Fibroblast of lung (primary cell): ENCODE results near the gene KREMEN1. TPM values are rescaled to one million over a fixed set of nuclear protein-coding genes. Genes with fewer than 3 reads are reported as not detected.

Experiments
- DNase-seq, 2 donors: peaks; one replicate each; pipeline versions ENCODE4 v3.0.0 to v3.0.0-alpha.2; 2010; ENCODE audit warnings: low read depth in 2 of 2
- H2AFZ ChIP-seq: 2 replicates; pipeline ENCODE4 v1.5.1; 2012; ENCODE audit warnings: low read length, control low read depth, inconsistent platforms
- H3K27ac ChIP-seq: 2 replicates; pipeline ENCODE4 v1.5.1; 2011; ENCODE audit warnings: low read length, control low read depth; ENCODE audit not compliant: insufficient read depth
- H3K27me3 ChIP-seq: 2 replicates; pipeline ENCODE4 v1.5.1; 2011; ENCODE audit warnings: mild to moderate bottlenecking, low read length; ENCODE audit not compliant: control insufficient read depth, insufficient read depth
- H3K36me3 ChIP-seq: 2 replicates; pipeline ENCODE4 v1.5.1; 2011; ENCODE audit warnings: low read length; ENCODE audit not compliant: control insufficient read depth, insufficient read depth
- H3K4me1 ChIP-seq: 2 replicates; pipeline ENCODE4 v1.5.1; 2011; ENCODE audit warnings: low read length; ENCODE audit not compliant: control insufficient read depth, insufficient read depth; ENCODE audit errors: extremely low read depth
- H3K4me2 ChIP-seq: 2 replicates; pipeline ENCODE4 v1.5.1; 2011; ENCODE audit warnings: low read length, control low read depth; ENCODE audit not compliant: insufficient read depth; ENCODE audit errors: extremely low read depth
- H3K4me3 ChIP-seq, 4 experiments: fragments of 200-600 bp in 1 of 4; sonication (generic) in 1 of 4; replicated peaks in 1 of 4; 2 replicates each; pipeline ENCODE4 v1.5.1; 2011 to 2016; ENCODE audit warnings: low read length in 4 of 4, low read depth in 3 of 4, mild to moderate bottlenecking in 3 of 4, control low read depth in 2 of 4, inconsistent platforms in 1 of 4, mixed read lengths in 1 of 4; ENCODE audit not compliant: insufficient read depth in 1 of 4; ENCODE audit errors: control extremely low read depth in 1 of 4
- H3K79me2 ChIP-seq: 2 replicates; pipeline ENCODE4 v1.5.1; 2012; ENCODE audit warnings: mild to moderate bottlenecking, low read length, inconsistent platforms; ENCODE audit not compliant: control insufficient read depth, insufficient read depth
- H3K9ac ChIP-seq: 2 replicates; pipeline ENCODE4 v1.5.1; 2011; ENCODE audit warnings: mild to moderate bottlenecking, low read length, control low read depth; ENCODE audit not compliant: insufficient read depth
- H3K9me3 ChIP-seq: 2 replicates; pipeline ENCODE4 v1.5.1; 2012; ENCODE audit warnings: low read depth, low read length; ENCODE audit not compliant: control insufficient read depth, insufficient read depth
- H4K20me1 ChIP-seq: 2 replicates; pipeline ENCODE4 v1.5.1; 2011; ENCODE audit warnings: low read length; ENCODE audit not compliant: control insufficient read depth, insufficient read depth; ENCODE audit errors: extremely low read depth
- EZH2 ChIP-seq: IDR thresholded peaks from 2 replicates; pipeline ENCODE4 v1.5.1; 2012; ENCODE audit warnings: low read length, control low read depth, mild to moderate bottlenecking; ENCODE audit errors: missing control alignments
- polyA plus RNA-seq, 2 donors: library from polyadenylated mRNA; depleted of rRNA in 1 of 2; stranded (reverse) in 1 of 2; unstranded in 1 of 2; fragments of >200 nt; gene quantifications; 2 replicates each; pipeline ENCODE4 v1.2.1, GENCODE V29; 2011 to 2012; ENCODE audit warnings: missing spikeins in 1 of 2
- total RNA-seq: library from RNA; depleted of rRNA; stranded (reverse); fragments of >200 nt; gene quantifications from 2 replicates; pipeline ENCODE4 v1.2.1, GENCODE V29; 2014
- TF ChIP-seq, protein P1 (sequence below), 2 donors: IDR thresholded peaks in 1 of 2; conservative IDR thresholded peaks in 1 of 2; 1 replicate in 1 of 2; 2 replicates in 1 of 2; pipeline ENCODE4 v1.5.1; 2011 to 2012; ENCODE audit warnings: low read length in 2 of 2, control low read depth in 1 of 2, inconsistent platforms in 1 of 2, low read depth in 1 of 2, mild to moderate bottlenecking in 1 of 2

KREMEN1 gene
- total and polyA plus RNA-seq, 2 donors (not counting 1 experiment from before 2014, with no cell fraction given), result 7.0 to 12.9 TPM

DNA sequence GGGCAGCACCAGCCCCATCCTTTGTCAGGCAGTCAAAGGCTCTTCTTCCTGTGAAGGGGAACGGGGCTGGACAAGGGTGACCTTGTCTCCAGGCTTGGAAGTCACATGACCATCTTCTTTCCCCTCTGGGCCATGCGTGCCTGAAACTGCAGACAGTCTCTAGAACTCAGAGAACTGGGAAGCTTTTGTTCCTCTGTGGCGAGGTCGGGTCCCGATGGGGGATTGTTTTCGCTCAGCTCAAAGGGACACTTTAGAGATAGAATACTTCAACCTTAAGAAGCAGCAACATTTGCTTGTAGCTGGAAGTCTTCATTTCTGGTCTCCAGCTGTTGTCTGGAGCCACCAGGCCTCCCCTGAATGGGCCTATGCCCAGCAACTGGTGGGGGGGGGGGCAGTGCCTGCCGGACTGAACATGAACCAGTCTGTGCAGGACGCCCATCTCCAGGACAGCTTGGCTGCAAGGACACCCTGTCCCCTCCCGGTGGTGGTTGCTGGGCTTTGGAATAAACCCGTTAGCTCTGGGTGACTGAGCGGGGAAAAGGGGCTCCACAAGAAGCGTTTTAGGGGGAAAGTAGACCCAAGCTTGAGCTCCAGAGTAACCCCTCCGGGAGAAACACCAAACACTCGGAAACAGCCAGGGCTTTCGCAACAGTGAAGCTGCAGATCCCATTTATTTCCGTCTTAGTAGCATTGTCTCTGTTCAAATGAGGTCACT is 77.2 kb downstream of the KREMEN1 start:
- Histone ChIP-seq H4K20me1 (no peaks in the 10 kb centered on the region), H3K4me2 (no peak overlapping the region), H3K27me3 (no peaks in the 10 kb centered on the region), H3K9me3 (no peaks in the 10 kb centered on the region), H3K4me3 (no peak overlapping the region), H3K79me2 (no peaks in the 10 kb centered on the region), H3K9ac (no peak overlapping the region), H2AFZ (no peak overlapping the region), H3K27ac (no peak overlapping the region), H3K4me1 (no peaks in the 10 kb centered on the region), H3K36me3 (no peaks in the 10 kb centered on the region)
- no peak for DNase-seq
- TF ChIP-seq EZH2, result no peak
- TF ChIP-seq, protein P1, sequence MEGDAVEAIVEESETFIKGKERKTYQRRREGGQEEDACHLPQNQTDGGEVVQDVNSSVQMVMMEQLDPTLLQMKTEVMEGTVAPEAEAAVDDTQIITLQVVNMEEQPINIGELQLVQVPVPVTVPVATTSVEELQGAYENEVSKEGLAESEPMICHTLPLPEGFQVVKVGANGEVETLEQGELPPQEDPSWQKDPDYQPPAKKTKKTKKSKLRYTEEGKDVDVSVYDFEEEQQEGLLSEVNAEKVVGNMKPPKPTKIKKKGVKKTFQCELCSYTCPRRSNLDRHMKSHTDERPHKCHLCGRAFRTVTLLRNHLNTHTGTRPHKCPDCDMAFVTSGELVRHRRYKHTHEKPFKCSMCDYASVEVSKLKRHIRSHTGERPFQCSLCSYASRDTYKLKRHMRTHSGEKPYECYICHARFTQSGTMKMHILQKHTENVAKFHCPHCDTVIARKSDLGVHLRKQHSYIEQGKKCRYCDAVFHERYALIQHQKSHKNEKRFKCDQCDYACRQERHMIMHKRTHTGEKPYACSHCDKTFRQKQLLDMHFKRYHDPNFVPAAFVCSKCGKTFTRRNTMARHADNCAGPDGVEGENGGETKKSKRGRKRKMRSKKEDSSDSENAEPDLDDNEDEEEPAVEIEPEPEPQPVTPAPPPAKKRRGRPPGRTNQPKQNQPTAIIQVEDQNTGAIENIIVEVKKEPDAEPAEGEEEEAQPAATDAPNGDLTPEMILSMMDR (conservative IDR thresholded peaks at IDR 0.05 in 1 of 2, IDR thresholded peaks at IDR 0.05 in 1 of 2; ENCODE audit: low read depth in 1 of 2, low read length in 2 of 2), result no peak

DNA sequence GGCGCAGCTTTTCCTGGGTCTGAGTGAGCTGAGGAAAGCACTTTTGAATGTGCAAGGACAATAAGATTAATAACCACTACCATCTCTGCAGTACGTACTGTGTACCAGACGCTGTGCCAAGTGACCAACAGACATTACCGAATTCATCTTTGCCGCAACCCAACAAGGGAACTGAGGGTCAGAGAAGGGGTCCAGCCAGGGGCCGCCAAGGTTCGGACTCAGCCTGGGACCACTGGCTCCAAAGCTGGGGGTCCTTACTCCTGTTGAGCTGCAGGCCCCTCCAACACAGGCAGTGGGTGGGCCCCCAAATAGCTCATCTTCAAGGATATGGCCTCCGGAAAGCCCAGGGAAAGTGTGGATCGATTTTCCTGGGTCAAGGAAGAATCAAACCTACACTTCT is 77.9 kb downstream of the KREMEN1 start:
- DNase-seq, result no peak
- Histone ChIP-seq H3K9ac (no peak overlapping the region), H3K27me3 (no peaks in the 10 kb centered on the region), H3K9me3 (no peaks in the 10 kb centered on the region), H3K36me3 (no peaks in the 10 kb centered on the region), H3K4me2 (no peak overlapping the region), H2AFZ (no peak overlapping the region), H3K4me1 (no peaks in the 10 kb centered on the region), H3K4me3 (no peak overlapping the region), H3K79me2 (no peaks in the 10 kb centered on the region), H4K20me1 (no peaks in the 10 kb centered on the region), H3K27ac (no peak overlapping the region)
- TF ChIP-seq, protein P1 (conservative IDR thresholded peaks at IDR 0.05 in 1 of 2, IDR thresholded peaks at IDR 0.05 in 1 of 2; ENCODE audit: low read depth in 1 of 2, low read length in 2 of 2), result no peak
- TF ChIP-seq EZH2, result no peak

DNA sequence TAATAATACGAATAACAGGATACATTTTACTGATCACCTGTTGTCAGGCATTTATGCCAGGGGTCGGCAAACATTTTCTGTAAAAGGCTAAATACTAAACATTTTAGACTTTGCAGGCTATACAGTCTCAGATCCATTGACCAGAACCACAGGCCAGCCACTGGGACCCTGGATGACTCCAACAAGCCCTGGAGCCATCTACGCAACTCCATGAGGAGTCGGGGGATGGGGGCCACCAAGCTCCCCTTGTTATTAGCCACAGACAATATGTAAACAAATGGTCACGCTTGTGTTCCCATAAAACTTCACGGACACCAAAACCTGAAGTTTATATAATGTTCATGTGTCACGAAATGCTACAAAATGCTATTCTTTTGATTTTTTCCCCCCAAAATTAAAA is 78.5 kb downstream of the KREMEN1 start:
- Histone ChIP-seq H3K4me1 (no peaks in the 10 kb centered on the region), H3K27ac (no peak overlapping the region), H3K79me2 (no peaks in the 10 kb centered on the region), H3K9me3 (no peaks in the 10 kb centered on the region), H3K9ac (no peak overlapping the region), H3K27me3 (no peaks in the 10 kb centered on the region), H2AFZ (no peak overlapping the region), H3K36me3 (no peaks in the 10 kb centered on the region), H4K20me1 (no peaks in the 10 kb centered on the region), H3K4me2 (no peak overlapping the region), H3K4me3 (no peak overlapping the region)
- TF ChIP-seq, protein P1 (conservative IDR thresholded peaks at IDR 0.05 in 1 of 2, IDR thresholded peaks at IDR 0.05 in 1 of 2; ENCODE audit: low read depth in 1 of 2, low read length in 2 of 2), result no peak
- no peak for TF ChIP-seq EZH2
- DNase-seq, result no peak
